Measurements from ENCODE around the gene MYO1D.
A peak's percentile ranks its signal among the peaks of the same experiment; 100 is the strongest.
"Not testable (repeated sequence)": the region's sequence is repeated elsewhere in the genome, so short reads cannot be mapped to it uniquely, and the experiment has no call there.

Gene MYO1D

GRCh38 chr17:32887410-32887809 is 10.5 kb upstream of the MYO1D start:
- DNase-seq, result not testable (repeated sequence)

GRCh38 chr17:32886951-32887350 is 10.0 kb upstream of the MYO1D start:
- not testable (repeated sequence) for DNase-seq

GRCh38 chr17:32882734-32883133 is 5.8 kb upstream of the MYO1D start:
- no peak for DNase-seq

GRCh38 chr17:32882029-32882428 is 5.1 kb upstream of the MYO1D start:
- no peak for DNase-seq

- no peak for DNase-seq
Observed at GRCh38 chr17:32880671-32881453, 3.9 kb upstream of the MYO1D start.

- DNase-seq, result no peak
Observed at GRCh38 chr17:32879134-32879533, 2.2 kb upstream of the MYO1D start.

GRCh38 chr17:32878211-32878610 is 1.3 kb upstream of the MYO1D start:
- DNase-seq, result no peak

GRCh38 chr17:32877164-32877764 is 340 bp upstream of the MYO1D start:
- DNase-seq, result peak; percentile 46

- DNase-seq, result no peak
Observed at GRCh38 chr17:32875923-32876416, 954 bp downstream of the MYO1D start.

- DNase-seq, result no peak
Observed at GRCh38 chr17:32875230-32875917, 1.6 kb downstream of the MYO1D start.

GRCh38 chr17:32873114-32873513 is 3.8 kb downstream of the MYO1D start:
- no peak for DNase-seq

- DNase-seq, result no peak
Observed at GRCh38 chr17:32871746-32872145, 5.2 kb downstream of the MYO1D start.

- DNase-seq, result no peak
Observed at GRCh38 chr17:32870969-32871368, 6.0 kb downstream of the MYO1D start.

GRCh38 chr17:32870027-32870670 is 6.8 kb downstream of the MYO1D start:
- DNase-seq, result no peak

- no peak for DNase-seq
Observed at GRCh38 chr17:32869345-32870026, 7.4 kb downstream of the MYO1D start.

- no peak for DNase-seq
Observed at GRCh38 chr17:32865141-32865540, 11.8 kb downstream of the MYO1D start.

GRCh38 chr17:32863559-32863958 is 13.4 kb downstream of the MYO1D start:
- no peak for DNase-seq

- no peak for DNase-seq
Observed at GRCh38 chr17:32862940-32863339, 14.0 kb downstream of the MYO1D start.

- no peak for DNase-seq
Observed at GRCh38 chr17:32861981-32862380, 14.9 kb downstream of the MYO1D start.

GRCh38 chr17:32859857-32860525 is 16.9 kb downstream of the MYO1D start:
- no peak for DNase-seq

GRCh38 chr17:32855620-32856019 is 21.3 kb downstream of the MYO1D start:
- no peak for DNase-seq

GRCh38 chr17:32854832-32855389 is 22.0 kb downstream of the MYO1D start:
- DNase-seq, result no peak

All from DMS 273 treated with DMSO at 0.1 percent for 48 hours (cell line).